HepG2 (cell line): ENCODE results near the gene TLK1. TPM values are rescaled to one million over a fixed set of nuclear protein-coding genes. Genes with fewer than 3 reads are reported as not detected.

Experiments
- ATAC-seq: fragments of 200-7000 bp; cut with Tn5 transposase; 3 replicates; pipeline ENCODE4 v1.9.1; 2020; ENCODE audit warnings: mild to moderate bottlenecking, moderate library complexity
- BruUV-seq: library from RNA; stranded (reverse); fragments of 400-500 nt; replicated peaks from 2 replicates; lab custom pipeline; 2021; lab: Mats Ljungman, UMichigan
- CTCF ChIA-PET: fragments of 300-600 bp; formaldehyde crosslinking; extraction: SDS; loops from one replicate; lab custom pipeline; 2021; ENCODE audit warnings: low total read pairs, inconsistent platforms, low intra/inter-chr PET ratio; lab: Yijun Ruan, JAX
- POLR2A ChIA-PET: fragments of 350-600 bp; sonication (Branson Sonifier 250); formaldehyde crosslinking; loops from one replicate; lab custom pipeline; 2020; ENCODE audit warnings: antibody characterized with exemption, inconsistent platforms; lab: Yijun Ruan, JAX
- DNase-seq: peaks from one replicate; pipeline ENCODE4 v3.0.0-alpha.2; 2015; ENCODE audit warnings: low spot score
- FAIRE-seq: peaks from 3 replicates; lab custom pipeline; 2011; peaks lifted over from hg19 to GRCh38; lab: Jason Lieb, UNC
- H2AFZ ChIP-seq: one replicate; pipeline ENCODE4 v1.6.1; 2011; ENCODE audit warnings: low read length, inconsistent platforms
- H3K27ac ChIP-seq: fragments of 300-600 bp; 3 replicates; pipeline ENCODE4 v1.8.0; 2011; ENCODE audit warnings: mixed run types, mild to moderate bottlenecking, mixed read lengths, low read length, inconsistent platforms; ENCODE audit not compliant: insufficient read depth; ENCODE audit errors: extremely low read length
- H3K27me3 ChIP-seq, 2 experiments: fragments of 200-600 bp in 1 of 2; 2 replicates in 1 of 2; 3 replicates in 1 of 2; pipeline versions ENCODE4 v1.6.0 to v1.8.0; 2011; ENCODE audit warnings: low read length in 2 of 2, mild to moderate bottlenecking in 2 of 2, moderate library complexity in 2 of 2, inconsistent platforms in 1 of 2; ENCODE audit not compliant: insufficient read depth in 2 of 2, control insufficient read depth in 1 of 2
- H3K36me3 ChIP-seq, 2 experiments: fragments of 200-600 bp in 1 of 2; replicated peaks in 1 of 2; 2 replicates in 1 of 2; 3 replicates in 1 of 2; pipeline versions ENCODE4 v1.5.1 to v1.8.0; 2011; ENCODE audit warnings: low read length in 2 of 2, inconsistent platforms in 1 of 2; ENCODE audit not compliant: insufficient read depth in 2 of 2, control insufficient read depth in 1 of 2
- H3K4me1 ChIP-seq: 2 replicates; pipeline ENCODE4 v1.5.1; 2012; ENCODE audit warnings: low read length, inconsistent platforms; ENCODE audit not compliant: insufficient read depth
- H3K4me2 ChIP-seq: 2 replicates; pipeline ENCODE4 v1.6.0; 2011; ENCODE audit warnings: low read depth, low read length, inconsistent platforms
- H3K4me3 ChIP-seq, 3 experiments: fragments of 200-600 bp in 1 of 3; sonication (generic), shearing (Covaris generic) in 1 of 3; replicated peaks in 1 of 3; 2 replicates each; pipeline ENCODE4 v1.5.1; 2011 to 2016; ENCODE audit warnings: low read length in 3 of 3, inconsistent platforms in 2 of 3, low read depth in 2 of 3, mild to moderate bottlenecking in 2 of 3, control low read depth in 1 of 3, mixed read lengths in 1 of 3; ENCODE audit not compliant: insufficient read depth in 1 of 3
- H3K79me2 ChIP-seq: one replicate; pipeline ENCODE4 v1.6.1; 2011; ENCODE audit warnings: low read length, inconsistent platforms; ENCODE audit not compliant: insufficient read depth
- H3K9ac ChIP-seq: 2 replicates; pipeline ENCODE4 v1.6.0; 2011; ENCODE audit warnings: mild to moderate bottlenecking, low read depth, low read length, inconsistent platforms; ENCODE audit not compliant: insufficient read depth
- H3K9me3 ChIP-seq: 2 replicates; pipeline ENCODE4 v1.5.1; 2012; ENCODE audit warnings: mild to moderate bottlenecking, low read length
- H4K20me1 ChIP-seq: 2 replicates; pipeline ENCODE4 v1.6.0; 2011; ENCODE audit warnings: inconsistent platforms, mild to moderate bottlenecking, low read length, moderate library complexity; ENCODE audit not compliant: insufficient read depth
- ELF1 ChIP-seq: sonication (generic); formaldehyde crosslinking; IDR thresholded peaks from 2 replicates; pipeline ENCODE4 v1.4.0; 2020; ENCODE audit warnings: missing genetic modification reagents
- MIER3 ChIP-seq: IDR thresholded peaks from 2 replicates; pipeline ENCODE4 v1.6.1; 2016; ENCODE audit warnings: missing compliant biosample characterization, borderline replicate concordance
- TGIF2 ChIP-seq: IDR thresholded peaks from 2 replicates; pipeline ENCODE4 v1.6.1; 2016; ENCODE audit warnings: control low read depth, missing compliant biosample characterization
- U2AF1 ChIP-seq: fragments of 200-400 bp; formaldehyde crosslinking; optimal IDR thresholded peaks from 2 replicates; pipeline ENCODE3; 2017; ENCODE audit warnings: mild to moderate bottlenecking, low read depth, low read length
- YEATS4 ChIP-seq: sonication (generic); formaldehyde crosslinking; IDR thresholded peaks from 2 replicates; pipeline ENCODE4 v1.4.0; 2020; ENCODE audit warnings: missing genetic modification reagents, borderline replicate concordance
- ZBTB42 ChIP-seq: sonication (generic); formaldehyde crosslinking; IDR thresholded peaks from 2 replicates; pipeline ENCODE4 v1.5.0; 2020; ENCODE audit warnings: mild to moderate bottlenecking, missing genetic modification reagents
- ZNF253 ChIP-seq: sonication (generic); formaldehyde crosslinking; IDR thresholded peaks from 2 replicates; pipeline ENCODE4 v1.8.0; 2022; ENCODE audit warnings: mild to moderate bottlenecking, missing genetic modification reagents, borderline replicate concordance
- WGBS: methylation state at CpG from one replicate; pipeline ENCODE4 v1.1.6; 2017; ENCODE audit warnings: low lambda C conversion rate; 5-methylcytosine and 5-hydroxymethylcytosine counted together
- in situ Hi-C: cut with HindIII; loops from 2 replicates; pipeline ENCODE4 v1.10.0; 2017; ENCODE audit warnings: low pct_unique_long_range_greater_than_20kb; ENCODE audit not compliant: extremely low pct_ligation_motif_present
- intact Hi-C: fragments of 100-400 bp; cut with micrococcal nuclease; formaldehyde crosslinking; loops from one replicate; pipeline ENCODE4 v1.10.0; 2022; ENCODE audit not compliant: unreplicated experiment
- polyA plus RNA-seq, 8 experiments: library from polyadenylated mRNA; depleted of rRNA in 3 of 8; stranded (reverse) in 7 of 8; unstranded in 1 of 8; fragments of >200 nt; fragmentation: Illumina TruSeq in 4 of 8; extraction: Trizol in 4 of 8; gene quantifications; 2 replicates each; pipeline versions ENCODE4 v1.2.1 to v1.2.3, GENCODE V29; 2011 to 2016; ENCODE audit warnings: low read depth in 4 of 8, missing spikeins in 1 of 8, mixed read lengths in 1 of 8; ENCODE audit not compliant: insufficient read depth in 1 of 8
- total RNA-seq, 5 experiments: library from RNA; depleted of rRNA; stranded (reverse); fragments of >200 nt; fragmentation: Illumina TruSeq; extraction: Trizol; gene quantifications; 2 replicates each; pipeline ENCODE4 v1.2.3, GENCODE V29; 2016; ENCODE audit warnings: low read depth in 1 of 5

Gene TLK1
- total and polyA plus RNA-seq, 2 of the 13 experiments (the other 11 are each of a cell fraction or from before 2014, with no cell fraction given), result 16.8 to 28.7 TPM

- FAIRE-seq, result no peak
- no peak for ATAC-seq
- H3K79me2 ChIP-seq, result no peaks in the 10 kb centered on the region
- no peak overlapping the region for H3K4me2 ChIP-seq
- ChIA-PET POLR2A (interaction anchor here (1.8 kb wide), 1 partner anchor 14 kb away, joined by 6 read pairs; no protein-coding TSS in a partner anchor), CTCF (no interaction called here)
- H3K27me3 ChIP-seq, result peaks cover 0 to 7% of the 10 kb centered on the region in 2 experiments; a peak in 2 of 5 replicates
- no peak overlapping the region for H3K27ac ChIP-seq
- no peaks in the 10 kb centered on the region for H3K9me3 ChIP-seq
- no peaks in the 10 kb centered on the region for H4K20me1 ChIP-seq
- TF ChIP-seq YEATS4 (CRISPR knock-in tag), result no peak
- TF ChIP-seq MIER3 (CRISPR knock-in tag), result no peak
- no peak for TF ChIP-seq TGIF2 (CRISPR knock-in tag)
- TF ChIP-seq U2AF1, result no peak
- TF ChIP-seq ZNF253 (CRISPR knock-in tag), result no peak
- H3K9ac ChIP-seq, result no peak overlapping the region
- whole genome bisulfite sequencing, result 43% methylated on average over 3 of the region's 3 CpGs
- peaks cover 22% of the 10 kb centered on the region for H3K4me1 ChIP-seq
- H3K36me3 ChIP-seq, result no peaks in the 10 kb centered on the region
- DNase-seq, result no peak
- intact Hi-C loops, result no loop called here
- H2AFZ ChIP-seq, result no peak overlapping the region
- in situ Hi-C loops, result no loop called here
- H3K4me3 ChIP-seq, result no peak overlapping the region
- BruUV-seq, result no TSS peak
Measured at GRCh38 chr2:171180229-171180930, 19.7 kb upstream of the TLK1 start.

- peaks cover 0 to 7% of the 10 kb centered on the region in 2 experiments; a peak in 2 of 5 replicates for H3K27me3 ChIP-seq
- BruUV-seq, result no TSS peak
- H3K4me1 ChIP-seq, result peaks cover 17% of the 10 kb centered on the region; the same call in 1 of the 2 replicates
- TF ChIP-seq ELF1 (CRISPR knock-in tag) (no peak), ZBTB42 (no peak)
- DNase-seq (no peak), ATAC-seq (no peak), FAIRE-seq (no peak)
- H2AFZ ChIP-seq, result no peak overlapping the region
- H3K27ac ChIP-seq, result no peak overlapping the region
- H3K9me3 ChIP-seq, result no peaks in the 10 kb centered on the region
- no peaks in the 10 kb centered on the region for H3K79me2 ChIP-seq
- ChIA-PET POLR2A (no interaction called here), CTCF (no interaction called here)
- intact Hi-C loops (no loop called here), in situ Hi-C loops (no loop called here)
- H3K36me3 ChIP-seq, result no peaks in the 10 kb centered on the region
- no peak overlapping the region for H3K4me2 ChIP-seq
- no peak overlapping the region for H3K4me3 ChIP-seq
- H3K9ac ChIP-seq, result no peak overlapping the region
- H4K20me1 ChIP-seq, result no peaks in the 10 kb centered on the region
Measured at GRCh38 chr2:171178993-171179392, 18.3 kb upstream of the TLK1 start.
